Nephron (organoid): ENCODE results near the gene GDAP1L1.

ENCODE experiments used
- H3K27ac Mint-ChIP-seq, 3 experiments: 2 replicates each; pipeline ENCODE4 v1.8.0; 2020; ENCODE audit warnings: mixed read lengths in 3 of 3, mild to moderate bottlenecking in 2 of 3, moderate library complexity in 1 of 3
- H3K27me3 Mint-ChIP-seq: 2 replicates; pipeline ENCODE4 v1.8.0; 2021; ENCODE audit warnings: low read depth, mild to moderate bottlenecking, moderate library complexity, mixed read lengths
- H3K36me3 Mint-ChIP-seq: 2 replicates; pipeline ENCODE4 v1.8.0; 2020; ENCODE audit warnings: low read depth, mixed read lengths
- H3K4me1 Mint-ChIP-seq: 2 replicates; pipeline ENCODE4 v1.8.0; 2020; ENCODE audit warnings: mixed read lengths
- H3K4me3 Mint-ChIP-seq, 3 experiments: 2 replicates each; pipeline ENCODE4 v1.8.0; 2020; ENCODE audit warnings: mild to moderate bottlenecking in 3 of 3, mixed read lengths in 3 of 3, moderate library complexity in 2 of 3
- H3K9me3 Mint-ChIP-seq: 2 replicates; pipeline ENCODE4 v1.8.0; 2020; ENCODE audit warnings: mixed read lengths
- CTCF ChIP-seq, 3 experiments: fragments of 200-600 bp; sonication (generic); IDR thresholded peaks; one replicate each; pipeline ENCODE4 v1.5.0; 2021; ENCODE audit warnings: antibody characterized with exemption in 3 of 3; ENCODE audit not compliant: unreplicated experiment in 3 of 3

GDAP1L1 gene

GRCh38 chr20:44282192-44282591, 35.1 kb downstream of the GDAP1L1 start:
- H3K27me3 Mint-ChIP-seq, result peaks cover 6% of the 10 kb centered on the region
- H3K9me3 Mint-ChIP-seq, result peaks cover 2% of the 10 kb centered on the region
- no peak overlapping the region for H3K4me3 Mint-ChIP-seq
- H3K27ac Mint-ChIP-seq, result no peak overlapping the region
- no peaks in the 10 kb centered on the region for H3K4me1 Mint-ChIP-seq
- H3K36me3 Mint-ChIP-seq, result no peaks in the 10 kb centered on the region
- no peak for TF ChIP-seq CTCF (IDR thresholded peaks at IDR 0.05; ENCODE audit: unreplicated experiment in 3 of 3)

GRCh38 chr20:44284032-44284431, 36.9 kb downstream of the GDAP1L1 start:
- peaks cover 9% of the 10 kb centered on the region for H3K36me3 Mint-ChIP-seq
- H3K9me3 Mint-ChIP-seq, result peaks cover 10% of the 10 kb centered on the region
- H3K27me3 Mint-ChIP-seq, result peaks cover 6% of the 10 kb centered on the region
- no peaks in the 10 kb centered on the region for H3K4me1 Mint-ChIP-seq
- H3K4me3 Mint-ChIP-seq, result no peak overlapping the region
- no peak for TF ChIP-seq CTCF (IDR thresholded peaks at IDR 0.05; ENCODE audit: unreplicated experiment in 3 of 3)
- H3K27ac Mint-ChIP-seq, result no peak overlapping the region

- Mint-ChIP-seq H3K27ac (no peak overlapping the region), H3K4me3 (no peak overlapping the region), H3K27me3 (peaks cover 4% of the 10 kb centered on the region), H3K9me3 (peaks cover 11% of the 10 kb centered on the region), H3K4me1 (no peaks in the 10 kb centered on the region), H3K36me3 (peaks cover 10% of the 10 kb centered on the region)
- TF ChIP-seq CTCF (IDR thresholded peaks at IDR 0.05; ENCODE audit: unreplicated experiment in 3 of 3), result no peak
Observed at GRCh38 chr20:44287272-44288097, 40.4 kb downstream of the GDAP1L1 start.

- Mint-ChIP-seq H3K9me3 (peaks cover 11% of the 10 kb centered on the region), H3K4me3 (no peak overlapping the region), H3K36me3 (peaks cover 10% of the 10 kb centered on the region), H3K27me3 (peaks cover 3% of the 10 kb centered on the region), H3K27ac (no peak overlapping the region), H3K4me1 (no peaks in the 10 kb centered on the region)
- TF ChIP-seq CTCF (IDR thresholded peaks at IDR 0.05; ENCODE audit: unreplicated experiment in 3 of 3), result no peak
Observed at GRCh38 chr20:44288252-44288651, 41.1 kb downstream of the GDAP1L1 start.

GRCh38 chr20:44291754-44292153, 44.6 kb downstream of the GDAP1L1 start:
- no peak overlapping the region for H3K4me3 Mint-ChIP-seq
- no peak for TF ChIP-seq CTCF (IDR thresholded peaks at IDR 0.05; ENCODE audit: unreplicated experiment in 3 of 3)
- no peaks in the 10 kb centered on the region for H3K27me3 Mint-ChIP-seq
- peaks cover 11% of the 10 kb centered on the region for H3K9me3 Mint-ChIP-seq
- no peak overlapping the region for H3K27ac Mint-ChIP-seq
- peaks cover 10% of the 10 kb centered on the region for H3K36me3 Mint-ChIP-seq
- no peaks in the 10 kb centered on the region for H3K4me1 Mint-ChIP-seq

GRCh38 chr20:44296011-44296410, 48.9 kb downstream of the GDAP1L1 start:
- TF ChIP-seq CTCF (IDR thresholded peaks at IDR 0.05; ENCODE audit: unreplicated experiment in 3 of 3), result no peak
- Mint-ChIP-seq H3K27ac (no peak overlapping the region), H3K27me3 (no peaks in the 10 kb centered on the region), H3K9me3 (no peaks in the 10 kb centered on the region), H3K4me3 (no peak overlapping the region), H3K4me1 (peaks cover 3% of the 10 kb centered on the region), H3K36me3 (no peaks in the 10 kb centered on the region)
